Epithelial cell of proximal tubule (primary cell): ENCODE data around the gene DPEP2. TPM values are rescaled to one million over a fixed set of nuclear protein-coding genes. Genes with fewer than 3 reads are reported as not detected.

Experiments used
- DNase-seq: peaks from one replicate; pipeline ENCODE4 v3.0.0-alpha.2; 2011; ENCODE audit warnings: low read depth
- H3K4me3 ChIP-seq: 2 replicates; pipeline ENCODE4 v1.5.1; 2011; ENCODE audit warnings: low read depth, mild to moderate bottlenecking, low read length
- total RNA-seq: library from RNA; depleted of rRNA; stranded (reverse); fragments of >200 nt; gene quantifications from 2 replicates; pipeline ENCODE4 v1.2.3, GENCODE V29; 2015
- TF ChIP-seq, protein P1 (sequence below): conservative IDR thresholded peaks from 2 replicates; pipeline ENCODE4 v1.5.1; 2012; ENCODE audit warnings: low read depth, mild to moderate bottlenecking, low read length

Gene DPEP2
- total RNA-seq, 1 donor from 2014 or later, result not detected

DNA sequence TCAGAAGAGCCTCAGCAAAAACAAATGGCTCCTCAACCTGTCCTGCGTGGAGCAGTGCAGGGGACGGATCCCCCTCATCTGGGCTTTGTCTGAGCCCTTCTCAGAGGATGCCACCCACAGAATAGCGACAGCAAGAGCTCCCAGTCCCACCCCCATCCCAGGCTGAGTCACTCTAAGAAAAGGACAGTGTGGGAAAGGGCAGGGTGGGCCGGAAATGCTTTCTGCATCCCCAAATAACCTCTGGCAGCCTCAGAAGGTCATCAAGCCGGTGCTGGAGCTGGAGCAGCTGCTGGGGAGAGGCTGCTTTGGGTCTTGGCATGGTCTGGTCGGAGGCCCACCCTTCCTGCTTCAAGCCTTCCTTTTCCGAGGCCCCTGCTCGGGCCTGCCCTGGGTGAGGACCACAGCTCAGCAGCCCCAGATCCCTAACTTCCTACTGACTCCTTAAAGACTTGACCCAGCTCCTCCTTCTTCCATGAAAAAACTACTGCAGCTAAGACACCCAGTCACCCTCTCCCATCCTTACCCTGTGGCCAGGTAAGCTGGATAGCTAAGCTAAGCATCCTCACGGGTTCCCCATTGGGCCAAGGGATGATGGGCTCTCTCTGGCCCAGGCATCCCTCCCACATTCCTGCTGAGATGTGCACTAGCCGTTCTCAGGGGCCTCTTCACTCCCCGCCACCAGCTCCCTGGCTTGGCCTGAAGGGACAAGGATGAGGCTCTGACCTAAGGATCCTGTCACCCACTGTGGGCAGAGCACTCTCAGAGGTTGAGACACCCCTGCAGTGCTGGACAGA is 39.6 kb downstream of the DPEP2 start:
- TF ChIP-seq, protein P1, sequence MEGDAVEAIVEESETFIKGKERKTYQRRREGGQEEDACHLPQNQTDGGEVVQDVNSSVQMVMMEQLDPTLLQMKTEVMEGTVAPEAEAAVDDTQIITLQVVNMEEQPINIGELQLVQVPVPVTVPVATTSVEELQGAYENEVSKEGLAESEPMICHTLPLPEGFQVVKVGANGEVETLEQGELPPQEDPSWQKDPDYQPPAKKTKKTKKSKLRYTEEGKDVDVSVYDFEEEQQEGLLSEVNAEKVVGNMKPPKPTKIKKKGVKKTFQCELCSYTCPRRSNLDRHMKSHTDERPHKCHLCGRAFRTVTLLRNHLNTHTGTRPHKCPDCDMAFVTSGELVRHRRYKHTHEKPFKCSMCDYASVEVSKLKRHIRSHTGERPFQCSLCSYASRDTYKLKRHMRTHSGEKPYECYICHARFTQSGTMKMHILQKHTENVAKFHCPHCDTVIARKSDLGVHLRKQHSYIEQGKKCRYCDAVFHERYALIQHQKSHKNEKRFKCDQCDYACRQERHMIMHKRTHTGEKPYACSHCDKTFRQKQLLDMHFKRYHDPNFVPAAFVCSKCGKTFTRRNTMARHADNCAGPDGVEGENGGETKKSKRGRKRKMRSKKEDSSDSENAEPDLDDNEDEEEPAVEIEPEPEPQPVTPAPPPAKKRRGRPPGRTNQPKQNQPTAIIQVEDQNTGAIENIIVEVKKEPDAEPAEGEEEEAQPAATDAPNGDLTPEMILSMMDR, result no peak
- no peak overlapping the region for H3K4me3 ChIP-seq
- no peak for DNase-seq

DNA sequence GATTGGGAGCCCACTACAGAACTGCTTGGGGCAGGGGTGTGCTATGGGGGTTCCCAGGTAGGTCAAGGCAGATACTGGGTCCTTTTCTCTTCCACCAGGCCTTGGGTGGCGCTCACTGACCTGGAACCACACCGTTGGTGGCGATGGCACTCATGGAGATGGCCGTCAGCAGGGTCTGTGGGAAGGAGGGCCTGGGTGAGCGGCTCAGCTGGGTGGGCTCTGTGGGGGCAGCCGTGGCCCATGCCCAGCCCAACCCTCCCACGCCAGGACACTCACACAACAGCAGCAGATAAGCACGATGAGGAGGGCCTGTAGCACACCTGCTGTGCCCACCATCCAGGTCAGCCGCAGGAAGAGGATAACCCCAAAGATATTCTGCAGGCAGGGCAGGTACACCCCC is 41.7 kb downstream of the DPEP2 start:
- TF ChIP-seq, protein P1, result no peak
- no peak for DNase-seq
- H3K4me3 ChIP-seq, result no peak overlapping the region

DNA sequence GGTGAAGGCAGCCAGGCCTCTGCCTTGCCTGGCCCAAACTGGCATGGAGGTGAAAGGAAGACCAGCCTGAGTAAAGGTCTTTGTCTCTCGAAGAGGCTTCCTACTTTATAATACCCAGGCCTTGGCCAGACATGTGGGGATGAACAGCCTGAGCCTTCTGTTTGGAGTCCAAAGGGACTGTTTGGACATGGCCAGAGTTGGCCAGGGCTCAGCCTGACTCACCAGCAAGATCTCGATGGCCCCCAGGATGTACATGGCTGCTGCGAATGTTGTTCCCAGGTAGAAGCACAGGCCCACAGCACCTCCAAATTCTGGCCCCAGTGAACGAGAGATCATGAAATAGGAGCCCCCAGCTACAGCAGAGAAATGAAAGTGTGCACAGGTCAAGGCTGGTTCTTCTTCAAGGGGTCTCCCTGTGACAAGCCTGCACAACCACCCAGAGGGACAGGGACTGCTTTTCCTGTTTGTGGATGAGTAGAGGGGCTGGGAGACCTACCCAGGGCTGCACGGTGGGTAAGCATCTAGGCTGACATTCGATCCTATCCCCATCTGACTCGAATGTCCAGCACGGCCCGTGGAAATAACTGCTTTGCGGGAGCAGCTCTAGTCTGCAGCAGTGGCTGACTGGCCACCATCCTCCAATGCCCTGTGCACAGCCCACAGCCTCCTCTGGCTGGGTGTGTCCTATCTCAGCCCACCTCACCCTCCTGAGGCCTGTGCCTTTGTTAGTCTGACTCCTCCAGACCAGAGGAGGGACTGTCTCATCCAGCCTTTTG is 44.7 kb downstream of the DPEP2 start:
- DNase-seq, result no peak
- no peak overlapping the region for H3K4me3 ChIP-seq
- TF ChIP-seq, protein P1, result no peak

DNA sequence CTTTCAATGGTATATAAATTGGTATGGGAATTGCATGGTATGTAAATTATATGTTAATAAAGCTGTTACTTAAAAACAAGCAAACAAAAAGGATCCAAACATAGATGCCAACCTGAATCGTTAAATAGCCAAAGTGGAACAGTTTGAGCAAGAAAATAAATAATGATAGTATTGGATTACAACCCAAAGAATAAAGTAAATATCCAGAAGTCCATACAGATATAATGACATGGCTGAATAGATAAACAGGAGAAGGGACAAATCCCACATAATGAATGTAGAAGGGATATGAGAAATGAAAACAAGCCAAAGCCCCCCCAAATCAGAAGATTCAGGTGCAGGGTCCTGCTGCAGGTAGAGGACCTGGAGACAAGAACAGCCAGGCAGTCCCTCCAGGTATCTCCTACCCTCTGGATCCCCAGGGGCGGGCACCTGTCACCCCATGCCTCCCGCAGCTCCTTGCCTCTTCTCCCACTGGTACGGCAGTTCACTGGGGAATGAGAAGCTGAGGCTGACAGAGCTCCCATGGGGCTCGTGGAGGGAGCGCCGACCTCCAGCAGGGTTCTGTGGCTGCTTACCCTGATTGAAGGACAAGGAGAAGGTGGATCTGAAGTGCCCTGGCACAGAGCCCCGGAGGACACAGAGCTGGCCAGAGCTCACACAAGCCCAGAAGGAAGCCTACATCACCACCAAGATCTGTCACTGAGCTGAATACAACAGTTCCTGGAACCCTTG is 45.5 kb downstream of the DPEP2 start:
- no peak overlapping the region for H3K4me3 ChIP-seq
- DNase-seq, result no peak
- TF ChIP-seq, protein P1, result no peak

DNA sequence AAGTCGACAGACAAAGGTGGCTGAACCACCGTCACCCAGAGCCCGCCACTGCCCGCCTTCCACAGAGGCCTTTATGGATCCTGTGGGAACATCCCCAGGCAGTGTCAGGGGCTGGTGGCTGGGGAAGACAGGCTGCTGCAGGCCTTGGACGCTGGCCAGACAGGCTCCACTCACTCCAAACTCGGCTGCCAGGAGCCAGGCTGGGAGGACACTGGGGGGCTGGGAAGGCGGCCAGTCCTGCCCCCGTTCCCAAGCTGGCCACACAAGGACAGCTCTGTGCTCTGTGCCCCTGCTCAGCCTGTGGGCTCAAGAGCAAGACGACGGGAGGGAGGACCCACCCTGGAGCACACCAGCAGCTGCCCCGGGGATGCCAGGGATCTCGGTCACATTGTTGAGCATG is 47.8 kb downstream of the DPEP2 start:
- no peak overlapping the region for H3K4me3 ChIP-seq
- no peak for DNase-seq
- TF ChIP-seq, protein P1, result no peak

DNA sequence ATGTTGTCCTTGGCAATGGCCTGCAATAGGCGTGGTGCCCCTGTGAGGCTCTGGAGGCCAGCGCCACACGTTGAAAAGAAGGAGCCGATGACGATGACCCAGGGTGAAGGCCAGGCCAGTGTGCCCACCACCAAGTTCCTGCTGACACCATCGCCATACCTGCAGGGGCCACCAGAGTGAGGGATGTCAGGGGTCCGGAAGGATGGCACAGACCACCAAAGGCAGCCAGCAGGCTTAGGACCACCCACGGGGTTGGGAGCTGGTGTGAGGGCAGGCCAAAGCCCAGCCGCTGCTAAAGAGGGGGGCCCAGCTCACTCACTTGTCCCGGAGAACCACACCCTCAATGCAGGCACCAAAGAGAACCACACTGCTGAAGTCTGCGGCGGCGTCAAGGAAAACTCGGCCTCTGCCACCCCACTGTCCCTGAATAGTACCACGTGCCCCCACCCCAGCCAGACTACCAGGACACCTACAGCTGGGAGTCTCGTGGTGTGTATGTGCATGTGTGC is 48.9 kb downstream of the DPEP2 start:
- H3K4me3 ChIP-seq, result no peak overlapping the region
- no peak for DNase-seq
- TF ChIP-seq, protein P1, result no peak
